Sigmoid colon (tissue), 4 donors: ENCODE results near the gene MYLIP.

Experiments
- EP300 ChIP-seq, 4 donors: sonication (generic); formaldehyde crosslinking; IDR thresholded peaks; one replicate each; pipeline ENCODE4 v1.6.1; 2017; ENCODE audit warnings: antibody characterized with exemption in 4 of 4
- POLR2A ChIP-seq, 2 donors: fragments of 450-650 bp; IDR thresholded peaks; one replicate each; pipeline ENCODE4 v1.6.1; 2016; ENCODE audit warnings: antibody characterized with exemption in 2 of 2, mild to moderate bottlenecking in 2 of 2, moderate library complexity in 2 of 2
- POLR2AphosphoS5 ChIP-seq, 4 donors: sonication (generic); formaldehyde crosslinking; IDR thresholded peaks; one replicate each; pipeline ENCODE4 v1.6.1; 2017; ENCODE audit warnings: antibody characterized with exemption in 4 of 4
- TF ChIP-seq, protein P1 (sequence below), 4 experiments: fragments of 450-650 bp in 3 of 4; fragments of 200-600 bp in 1 of 4; IDR thresholded peaks; one replicate each; pipeline ENCODE4 v1.5.1; 2016 to 2019; ENCODE audit warnings: antibody characterized with exemption in 4 of 4, mild to moderate bottlenecking in 3 of 4, moderate library complexity in 2 of 4

DNA sequence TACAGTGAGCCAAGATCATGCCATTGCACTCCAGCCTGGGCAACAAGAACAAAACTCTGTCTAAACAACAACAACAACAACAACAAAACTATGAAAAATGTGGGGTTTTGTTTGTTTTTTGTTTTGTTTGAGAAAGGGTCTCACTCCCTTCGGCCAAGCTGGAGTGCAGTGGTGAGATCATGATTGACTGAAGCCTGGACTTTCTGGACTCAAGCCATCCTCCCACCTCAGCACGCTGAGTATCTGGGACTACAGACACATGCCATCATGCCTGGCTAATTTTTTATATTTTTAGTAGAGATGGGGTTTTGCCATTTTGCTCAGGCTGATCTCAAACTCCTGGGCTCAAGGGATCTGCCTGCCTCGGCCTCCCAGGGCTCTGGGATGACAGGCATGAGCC lies 2.8 kb upstream of the MYLIP start:
- TF ChIP-seq, protein P1, sequence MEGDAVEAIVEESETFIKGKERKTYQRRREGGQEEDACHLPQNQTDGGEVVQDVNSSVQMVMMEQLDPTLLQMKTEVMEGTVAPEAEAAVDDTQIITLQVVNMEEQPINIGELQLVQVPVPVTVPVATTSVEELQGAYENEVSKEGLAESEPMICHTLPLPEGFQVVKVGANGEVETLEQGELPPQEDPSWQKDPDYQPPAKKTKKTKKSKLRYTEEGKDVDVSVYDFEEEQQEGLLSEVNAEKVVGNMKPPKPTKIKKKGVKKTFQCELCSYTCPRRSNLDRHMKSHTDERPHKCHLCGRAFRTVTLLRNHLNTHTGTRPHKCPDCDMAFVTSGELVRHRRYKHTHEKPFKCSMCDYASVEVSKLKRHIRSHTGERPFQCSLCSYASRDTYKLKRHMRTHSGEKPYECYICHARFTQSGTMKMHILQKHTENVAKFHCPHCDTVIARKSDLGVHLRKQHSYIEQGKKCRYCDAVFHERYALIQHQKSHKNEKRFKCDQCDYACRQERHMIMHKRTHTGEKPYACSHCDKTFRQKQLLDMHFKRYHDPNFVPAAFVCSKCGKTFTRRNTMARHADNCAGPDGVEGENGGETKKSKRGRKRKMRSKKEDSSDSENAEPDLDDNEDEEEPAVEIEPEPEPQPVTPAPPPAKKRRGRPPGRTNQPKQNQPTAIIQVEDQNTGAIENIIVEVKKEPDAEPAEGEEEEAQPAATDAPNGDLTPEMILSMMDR (IDR thresholded peaks at IDR 0.05) = no peak
- TF ChIP-seq POLR2A (IDR thresholded peaks at IDR 0.05) = no peak
- TF ChIP-seq EP300 (IDR thresholded peaks at IDR 0.05) = no peak
- TF ChIP-seq POLR2AphosphoS5 (IDR thresholded peaks at IDR 0.05) = no peak
